Limb (tissue), 2 donors: Measurements from ENCODE around the gene C2CD4C.
"Not testable (repeated sequence)": the region's sequence is repeated elsewhere in the genome, so short reads cannot be mapped to it uniquely, and the experiment has no call there.

ENCODE experiments used
- DNase-seq, 2 donors: peaks; one replicate each; pipeline ENCODE4 v3.0.0-alpha.2; 2016; ENCODE audit errors: extremely low spot score in 2 of 2

C2CD4C gene

GRCh38 chr19:408902-409515 is at the start of gene C2CD4C:
Gene C2CD4C, minus strand, starts transcription at chr19:409147. Its CDS starts 786 bp downstream, at chr19:408361.
- peak in 1 of 2 donors; percentile 74 for DNase-seq

GRCh38 chr19:458091-459042 is 49.4 kb upstream of the C2CD4C start:
- no peak for DNase-seq

- DNase-seq = no peak
Observed at GRCh38 chr19:457636-458035, 48.7 kb upstream of the C2CD4C start.

- no peak for DNase-seq
Observed at GRCh38 chr19:456547-457110, 47.7 kb upstream of the C2CD4C start.

- DNase-seq = no peak
Observed at GRCh38 chr19:455851-456546, 47.1 kb upstream of the C2CD4C start.

- no peak for DNase-seq
Observed at GRCh38 chr19:455031-455705, 46.2 kb upstream of the C2CD4C start.

GRCh38 chr19:453606-454005 is 44.7 kb upstream of the C2CD4C start:
- DNase-seq = no peak

GRCh38 chr19:452829-453228 is 43.9 kb upstream of the C2CD4C start:
- DNase-seq = no peak

GRCh38 chr19:450912-451481 is 42.0 kb upstream of the C2CD4C start:
- not testable (repeated sequence) for DNase-seq

GRCh38 chr19:449916-450315 is 41.0 kb upstream of the C2CD4C start:
- DNase-seq = no peak

- peak in 1 of 2 donors; percentile 35 for DNase-seq
Observed at GRCh38 chr19:447816-448560, 39.0 kb upstream of the C2CD4C start.

- no peak for DNase-seq
Observed at GRCh38 chr19:447064-447426, 38.1 kb upstream of the C2CD4C start.

- DNase-seq = no peak
Observed at GRCh38 chr19:444677-445210, 35.8 kb upstream of the C2CD4C start.

- DNase-seq = no peak
Observed at GRCh38 chr19:443005-443404, 34.1 kb upstream of the C2CD4C start.

GRCh38 chr19:442085-442484 is 33.1 kb upstream of the C2CD4C start:
- no peak for DNase-seq

- no peak for DNase-seq
Observed at GRCh38 chr19:441213-441836, 32.4 kb upstream of the C2CD4C start.

GRCh38 chr19:440391-441212 is 31.7 kb upstream of the C2CD4C start:
- DNase-seq = no peak

- no peak for DNase-seq
Observed at GRCh38 chr19:439167-439900, 30.4 kb upstream of the C2CD4C start.
